Natural killer cell treated with Interleukin-12 subunit alpha and Interleukin-12 subunit beta and Interleukin-15 and Interleukin-18, amount 100 ng/mL, for 72 hours (primary cell): ENCODE results near the gene GSTM1. TPM values are rescaled to one million over a fixed set of nuclear protein-coding genes. Genes with fewer than 3 reads are reported as not detected.
"Not testable (repeated sequence)": the region's sequence is repeated elsewhere in the genome, so short reads cannot be mapped to it uniquely, and the experiment has no call there.

Experiments
- ATAC-seq, 2 donors: fragments of 150-1000 bp; cut with Tn5 transposase in 1 of 2; sonication (Bioruptor Pico), chemical (Tn5 transposase) in 1 of 2; 2 replicates each; pipeline ENCODE4 v1.10.0; 2021
- DNase-seq: peaks from one replicate; pipeline ENCODE4 v3.0.0; 2022; ENCODE audit warnings: low spot score
- H3K27ac Mint-ChIP-seq, 2 donors: 1 replicate in 1 of 2; 2 replicates in 1 of 2; pipeline ENCODE4 v1.8.0; 2022; ENCODE audit warnings: mixed read lengths in 2 of 2, mild to moderate bottlenecking in 1 of 2, moderate library complexity in 1 of 2
- H3K27me3 Mint-ChIP-seq, 2 donors: 1 replicate in 1 of 2; 2 replicates in 1 of 2; pipeline ENCODE4 v1.8.0; 2022; ENCODE audit warnings: mixed read lengths in 2 of 2
- H3K36me3 Mint-ChIP-seq: one replicate; pipeline ENCODE4 v1.8.0; 2022; ENCODE audit warnings: mixed read lengths
- H3K4me1 Mint-ChIP-seq, 2 donors: 1 replicate in 1 of 2; 2 replicates in 1 of 2; pipeline ENCODE4 v1.8.0; 2022; ENCODE audit warnings: low read depth in 2 of 2, mixed read lengths in 2 of 2, mild to moderate bottlenecking in 1 of 2
- H3K4me3 Mint-ChIP-seq: one replicate; pipeline ENCODE4 v1.8.0; 2022; ENCODE audit warnings: mixed read lengths
- H3K9me3 Mint-ChIP-seq: 2 replicates; pipeline ENCODE4 v1.8.0; 2022; ENCODE audit warnings: mixed read lengths
- total RNA-seq, 2 donors: library from RNA; stranded (reverse); gene quantifications; one replicate each; pipeline ENCODE4 v1.2.3, GENCODE V29; 2022

The GSTM1 gene
- total RNA-seq, 2 donors from 2014 or later, result 43.1 TPM; not detected in 1

- Mint-ChIP-seq H3K9me3 (no peaks in the 10 kb centered on the region), H3K27me3 (no peaks in the 10 kb centered on the region), H3K4me3 (peak overlapping the region; percentile 86), H3K4me1 (peaks cover 21 to 26% of the 10 kb centered on the region in 2 donors), H3K36me3 (no peaks in the 10 kb centered on the region), H3K27ac (peak overlapping the region; percentile 18 to 76)
- ATAC-seq (peak in 1 of 2 donors; percentile 22), DNase-seq (no peak)
Measured at GRCh38 chr1:109669246-109669948, 18.2 kb upstream of the GSTM1 start.

GRCh38 chr1:109669949-109670302 lies 17.7 kb upstream of the GSTM1 start:
- H3K36me3 Mint-ChIP-seq, ATAC-seq, DNase-seq, H3K27me3 Mint-ChIP-seq, H3K9me3 Mint-ChIP-seq: not testable (repeated sequence)
- Mint-ChIP-seq H3K4me3 (peak overlapping the region; percentile 86), H3K27ac (peak overlapping the region; percentile 18 to 76), H3K4me1 (peaks cover 21 to 26% of the 10 kb centered on the region in 2 donors)

- no peaks in the 10 kb centered on the region for H3K9me3 Mint-ChIP-seq
- DNase-seq, result no peak
Measured at GRCh38 chr1:109671067-109671466, 16.6 kb upstream of the GSTM1 start.

GRCh38 chr1:109673861-109674260 lies 13.8 kb upstream of the GSTM1 start:
- H3K4me3 Mint-ChIP-seq, H3K36me3 Mint-ChIP-seq, H3K27me3 Mint-ChIP-seq, ATAC-seq, H3K9me3 Mint-ChIP-seq, DNase-seq, H3K27ac Mint-ChIP-seq: not testable (repeated sequence)
- peaks cover 15 to 21% of the 10 kb centered on the region in 2 donors for H3K4me1 Mint-ChIP-seq

More at GRCh38 chr1:109671067-109671466, 16.6 kb upstream of the GSTM1 start:
- peaks cover 21 to 26% of the 10 kb centered on the region in 2 donors for H3K4me1 Mint-ChIP-seq
- H3K36me3 Mint-ChIP-seq, result no peaks in the 10 kb centered on the region
- ATAC-seq, result no peak
- peak overlapping the region; percentile 9 for H3K4me3 Mint-ChIP-seq
- no peaks in the 10 kb centered on the region for H3K27me3 Mint-ChIP-seq
- no peak overlapping the region for H3K27ac Mint-ChIP-seq

GRCh38 chr1:109676683-109677381 lies 10.8 kb upstream of the GSTM1 start:
- not testable (repeated sequence) for DNase-seq, H3K36me3 Mint-ChIP-seq, H3K27me3 Mint-ChIP-seq, H3K9me3 Mint-ChIP-seq, H3K4me1 Mint-ChIP-seq, H3K4me3 Mint-ChIP-seq, ATAC-seq, H3K27ac Mint-ChIP-seq

- Mint-ChIP-seq H3K36me3 (no peaks in the 10 kb centered on the region), H3K27ac (no peak overlapping the region), H3K27me3 (no peaks in the 10 kb centered on the region), H3K4me1 (no peaks in the 10 kb centered on the region), H3K4me3 (no peak overlapping the region), H3K9me3 (no peaks in the 10 kb centered on the region)
- DNase-seq (no peak), ATAC-seq (no peak)
Measured at GRCh38 chr1:109677459-109677858, 10.2 kb upstream of the GSTM1 start.

GRCh38 chr1:109678637-109679036 lies 9.0 kb upstream of the GSTM1 start:
- H3K9me3 Mint-ChIP-seq, H3K27ac Mint-ChIP-seq, H3K27me3 Mint-ChIP-seq, ATAC-seq, DNase-seq, H3K36me3 Mint-ChIP-seq, H3K4me3 Mint-ChIP-seq, H3K4me1 Mint-ChIP-seq: not testable (repeated sequence)

GRCh38 chr1:109684777-109685176 lies 2.8 kb upstream of the GSTM1 start:
- ATAC-seq, DNase-seq, H3K9me3 Mint-ChIP-seq, H3K4me3 Mint-ChIP-seq, H3K27ac Mint-ChIP-seq, H3K4me1 Mint-ChIP-seq, H3K27me3 Mint-ChIP-seq, H3K36me3 Mint-ChIP-seq: not testable (repeated sequence)

- not testable (repeated sequence) for H3K9me3 Mint-ChIP-seq, H3K36me3 Mint-ChIP-seq, ATAC-seq, H3K4me3 Mint-ChIP-seq, DNase-seq, H3K27me3 Mint-ChIP-seq, H3K4me1 Mint-ChIP-seq, H3K27ac Mint-ChIP-seq
Measured at GRCh38 chr1:109685399-109685798, 2.2 kb upstream of the GSTM1 start.

GRCh38 chr1:109685890-109686289 lies 1.7 kb upstream of the GSTM1 start:
- not testable (repeated sequence) for ATAC-seq, H3K36me3 Mint-ChIP-seq, H3K9me3 Mint-ChIP-seq, H3K4me1 Mint-ChIP-seq, H3K4me3 Mint-ChIP-seq, DNase-seq, H3K27ac Mint-ChIP-seq, H3K27me3 Mint-ChIP-seq

- not testable (repeated sequence) for DNase-seq, H3K36me3 Mint-ChIP-seq, H3K27me3 Mint-ChIP-seq, ATAC-seq, H3K4me1 Mint-ChIP-seq, H3K9me3 Mint-ChIP-seq
- Mint-ChIP-seq H3K27ac (peak overlapping the region in 1 of 2 donors; percentile 83), H3K4me3 (peak overlapping the region; percentile 90)
Measured at GRCh38 chr1:109687109-109687508, 508 bp upstream of the GSTM1 start.

GRCh38 chr1:109689844-109690405 lies 2.3 kb downstream of the GSTM1 start:
- no peaks in the 10 kb centered on the region for H3K9me3 Mint-ChIP-seq

GRCh38 chr1:109691759-109692158 lies 4.1 kb downstream of the GSTM1 start:
- H3K4me3 Mint-ChIP-seq, result no peak overlapping the region
- no peaks in the 10 kb centered on the region for H3K27me3 Mint-ChIP-seq
- no peak for DNase-seq
- no peaks in the 10 kb centered on the region for H3K36me3 Mint-ChIP-seq
- no peaks in the 10 kb centered on the region for H3K9me3 Mint-ChIP-seq
- H3K4me1 Mint-ChIP-seq, result peaks cover 0 to 7% of the 10 kb centered on the region in 2 donors
- ATAC-seq, result no peak
- H3K27ac Mint-ChIP-seq, result no peak overlapping the region

More at GRCh38 chr1:109689844-109690405, 2.3 kb downstream of the GSTM1 start:
- Mint-ChIP-seq H3K27me3 (no peaks in the 10 kb centered on the region), H3K27ac (peak overlapping the region in 1 of 2 donors; percentile 15), H3K4me3 (peak overlapping the region; percentile 70), H3K36me3 (peaks cover 3% of the 10 kb centered on the region), H3K4me1 (peaks cover 0 to 7% of the 10 kb centered on the region in 2 donors)
- no peak for DNase-seq
- no peak for ATAC-seq

- not testable (repeated sequence) for H3K27me3 Mint-ChIP-seq, H3K36me3 Mint-ChIP-seq, H3K27ac Mint-ChIP-seq, ATAC-seq, H3K4me3 Mint-ChIP-seq, DNase-seq, H3K9me3 Mint-ChIP-seq, H3K4me1 Mint-ChIP-seq
Measured at GRCh38 chr1:109694400-109694799, 6.8 kb downstream of the GSTM1 start.
